H4 (cell line): ENCODE results near the gene IL17C. TPM values are rescaled to one million over a fixed set of nuclear protein-coding genes. Genes with fewer than 3 reads are reported as not detected.

ENCODE experiments used
- DNase-seq: peaks from one replicate; pipeline ENCODE4 v3.0.0-alpha.2; 2015; ENCODE audit warnings: low spot score
- total RNA-seq: library from RNA; depleted of rRNA; stranded (reverse); fragments of >200 nt; shearing (Covaris generic); gene quantifications from 2 replicates; pipeline ENCODE4 v1.2.3, GENCODE V29; 2014; rRNA removed

Gene IL17C
- total RNA-seq, 1 experiment from 2014 or later = not detected

DNA sequence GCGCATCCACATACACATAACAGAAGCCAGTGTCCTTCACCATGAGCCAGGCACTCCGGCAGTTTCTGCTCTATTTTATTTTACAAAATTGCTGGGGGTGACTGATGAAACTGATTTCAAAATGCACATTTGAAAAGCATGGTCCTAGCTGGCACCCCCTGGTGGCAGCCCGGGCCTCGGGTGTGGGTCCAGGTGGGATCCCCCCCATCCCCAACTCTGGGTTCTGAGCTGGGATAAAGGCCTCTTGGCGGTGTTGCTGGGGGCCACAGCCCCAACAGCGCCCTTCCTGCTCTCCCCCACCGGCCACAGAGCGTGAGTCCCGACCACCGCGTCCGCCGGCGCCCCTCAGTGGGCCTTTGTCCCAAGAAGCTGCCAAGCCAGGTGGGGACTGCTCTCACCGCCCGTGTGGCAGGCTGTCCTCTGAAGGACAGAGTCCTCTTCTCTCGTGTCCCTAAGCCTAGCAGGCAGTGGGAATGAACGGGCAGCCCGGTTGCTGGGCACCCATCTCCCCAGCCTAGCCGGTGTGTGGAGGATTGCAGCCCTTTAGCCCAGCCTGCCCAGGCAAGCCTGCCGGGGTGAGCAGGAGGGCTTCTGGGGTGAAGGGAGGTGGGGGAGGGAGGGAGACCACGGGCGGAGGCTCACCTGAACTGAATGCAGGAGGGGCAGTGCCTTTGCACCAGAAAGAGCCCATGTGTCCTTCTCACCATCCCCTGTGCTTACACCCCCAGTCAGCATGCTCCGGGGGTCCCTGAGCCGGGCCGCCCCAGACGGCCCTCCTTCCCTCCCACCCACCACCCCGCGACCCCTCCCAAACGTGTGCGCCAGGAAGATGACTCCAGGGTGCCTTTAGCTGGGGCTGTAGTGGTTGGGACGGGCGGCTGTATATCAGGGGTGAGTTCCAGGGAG, 47.0 kb downstream of the IL17C start:
- no peak for DNase-seq

DNA sequence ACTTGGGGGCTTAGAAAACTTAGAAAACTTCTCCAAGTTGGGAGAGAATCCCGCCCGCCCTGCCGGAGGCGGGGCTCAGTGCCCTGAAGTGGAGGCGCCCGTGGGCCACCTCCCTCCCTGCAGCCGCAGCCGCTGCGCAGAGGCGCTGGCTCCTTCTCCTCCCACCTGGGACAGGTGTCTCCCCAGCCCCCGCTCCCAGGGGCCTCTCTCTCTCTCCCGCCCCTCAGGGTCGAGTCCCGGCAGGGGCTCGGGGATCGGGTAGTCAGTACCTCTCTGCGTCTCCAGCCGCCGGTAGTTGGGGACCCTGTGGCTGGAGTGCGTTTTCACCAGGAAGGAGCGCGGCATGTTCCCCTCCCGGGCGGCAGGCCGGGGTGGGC, 47.7 kb downstream of the IL17C start:
- DNase-seq = no peak

DNA sequence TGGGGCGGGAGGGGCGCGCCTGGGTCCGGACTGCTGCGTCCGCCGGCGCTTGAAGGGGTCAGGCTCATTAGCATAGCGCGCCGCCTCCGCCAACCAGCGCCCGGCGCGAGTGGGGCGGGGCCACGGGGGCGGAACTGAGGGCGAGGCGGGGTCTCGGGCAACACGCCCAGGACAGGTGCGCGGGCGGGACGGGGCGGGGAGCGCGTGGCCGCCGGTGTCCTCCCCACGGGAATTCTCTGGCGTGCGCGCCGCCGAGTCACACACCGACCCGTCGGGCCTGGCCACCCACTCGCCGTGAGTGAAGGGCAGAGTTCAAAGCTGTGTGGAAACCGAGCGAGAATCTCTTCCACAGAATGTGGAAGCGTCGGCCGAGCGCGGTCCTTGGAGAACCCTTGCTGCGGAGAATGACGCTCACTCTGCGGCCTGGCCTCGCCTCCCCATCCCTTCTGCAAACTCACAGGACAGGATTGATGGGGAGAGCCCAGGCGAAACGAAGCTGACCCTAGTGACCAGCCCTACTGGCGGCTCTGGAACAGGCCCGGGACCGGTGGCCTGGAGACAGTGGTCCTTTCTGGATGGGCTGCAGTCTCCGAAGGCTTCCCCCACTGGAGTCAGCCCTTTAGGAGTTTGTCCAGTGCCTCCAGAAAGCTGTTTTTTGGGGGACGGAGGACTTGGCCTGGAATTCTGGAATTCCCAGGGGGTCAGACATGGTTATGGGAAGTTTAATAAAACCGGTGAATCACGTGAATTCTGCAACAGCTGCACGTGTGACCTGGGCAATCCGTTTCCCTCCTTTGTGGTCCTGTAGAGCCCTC, 48.3 kb downstream of the IL17C start, which contains the start of gene SNAI3:
TSS of gene SNAI3 (minus strand) at position 69 of the 815 bp plus-strand sequence. CDS start 101 bp downstream, outside the sequence.
- DNase-seq = peak; percentile 47

DNA sequence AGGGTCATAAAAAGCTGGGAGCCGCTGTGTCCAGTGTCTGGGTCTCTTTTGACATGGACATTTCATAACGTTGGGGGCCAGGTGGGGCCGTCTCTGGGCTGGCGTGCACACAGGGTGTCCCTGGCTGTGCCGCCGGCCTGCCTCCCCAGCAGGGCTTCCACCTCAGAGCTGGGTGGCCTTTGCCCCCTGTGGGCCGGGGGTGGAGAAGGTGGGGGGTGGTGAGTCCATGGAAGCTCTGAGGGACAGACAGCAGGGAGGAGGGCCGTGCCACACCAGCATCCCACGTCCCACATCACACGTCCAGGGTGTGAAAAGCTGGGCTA, 48.8 kb downstream of the IL17C start:
- no peak for DNase-seq

DNA sequence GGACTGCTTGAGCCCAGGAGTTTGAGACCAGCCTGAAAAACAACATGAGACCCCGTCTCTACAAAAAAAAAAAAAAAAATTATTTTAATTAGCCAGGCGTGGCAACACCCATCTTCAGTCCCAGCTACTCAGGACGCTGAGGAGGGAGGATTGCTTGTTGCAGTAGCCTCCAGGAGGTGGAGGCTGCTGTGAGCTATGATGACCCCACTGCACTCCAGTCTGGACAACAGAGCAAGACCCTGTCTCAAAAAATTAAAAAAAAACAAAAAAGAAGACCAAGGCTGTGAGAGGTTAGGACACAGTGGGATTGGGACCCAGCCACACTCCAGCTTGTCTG, 49.3 kb downstream of the IL17C start:
- no peak for DNase-seq

DNA sequence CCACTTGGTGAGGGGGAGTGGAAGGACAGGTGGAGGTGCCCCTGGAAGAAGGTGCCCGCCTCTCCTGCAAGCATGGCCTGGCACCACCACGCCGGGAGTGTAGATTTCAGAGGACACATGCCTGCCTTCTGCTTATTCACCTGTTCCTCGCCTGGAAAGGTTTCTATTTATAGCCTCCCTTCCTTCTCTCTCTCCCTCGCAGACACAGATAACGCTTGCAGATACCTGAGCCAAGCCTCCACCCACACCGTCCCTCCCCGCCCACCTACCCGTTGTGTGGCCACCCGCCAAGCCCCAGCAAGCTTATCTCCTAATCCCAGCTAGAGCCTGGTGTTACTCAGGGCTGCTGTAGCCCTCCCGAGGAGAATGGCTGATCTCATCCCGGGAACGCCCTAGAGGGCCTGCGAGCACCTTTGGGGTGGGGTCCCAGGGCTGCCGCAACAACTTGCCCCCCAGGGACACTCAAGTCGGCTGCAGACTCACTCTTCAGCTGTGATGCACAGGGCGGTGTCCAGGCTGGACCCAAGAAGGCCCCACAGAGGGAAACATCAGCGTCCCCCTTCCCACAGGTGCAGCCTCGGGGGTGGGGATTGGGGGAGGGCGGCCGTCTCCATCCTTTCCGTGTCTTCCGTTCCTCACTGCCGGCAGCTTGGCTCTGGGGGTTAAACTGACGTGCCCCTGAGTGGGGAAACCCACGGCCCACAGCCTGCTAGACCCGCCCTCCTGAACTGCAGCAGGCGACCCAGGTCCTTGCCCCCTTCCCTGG, 49.8 kb downstream of the IL17C start:
- DNase-seq = no peak

Other genes with a start within 250 kb of the IL17C start
- gene ZFPM1, start 185.3 kb upstream of the IL17C start, total RNA-seq = 0.29 and 0.86 TPM in 2 replicates
- 6.4 and 10.6 TPM in 2 replicates for gene ZC3H18, start 68.2 kb upstream of the IL17C start, total RNA-seq
- not detected in 2 replicates for gene CYBA, start 12.5 kb downstream of the IL17C start, total RNA-seq
- gene MVD, start 24.5 kb downstream of the IL17C start, total RNA-seq = 28.1 and 41.5 TPM in 2 replicates
- gene SNAI3, start 47.9 kb downstream of the IL17C start, total RNA-seq = 0.27 and 0.62 TPM in 2 replicates
- gene RNF166, start 67.8 kb downstream of the IL17C start, total RNA-seq = 16.0 and 30.4 TPM in 2 replicates
- 12.2 and 12.6 TPM in 2 replicates for gene CTU2, start 67.9 kb downstream of the IL17C start, total RNA-seq
- gene PIEZO1, start 146.6 kb downstream of the IL17C start, total RNA-seq = 35.6 and 47.1 TPM in 2 replicates
- 26.4 and 27.0 TPM in 2 replicates for gene CDT1, start 165.2 kb downstream of the IL17C start, total RNA-seq
- gene APRT, start 173.4 kb downstream of the IL17C start, total RNA-seq = 401 and 554 TPM in 2 replicates
- 18.2 and 22.7 TPM in 2 replicates for gene GALNS, start 218.4 kb downstream of the IL17C start, total RNA-seq
- gene TRAPPC2L, start 218.6 kb downstream of the IL17C start, total RNA-seq = 50.7 and 54.2 TPM in 2 replicates
- not detected in 2 replicates for gene PABPN1L, start 228.1 kb downstream of the IL17C start, total RNA-seq